Measurements from ENCODE around the gene NXPH3. TPM values are rescaled to one million over a fixed set of nuclear protein-coding genes. Genes with fewer than 3 reads are reported as not detected.

Gene NXPH3
- total RNA-seq, 4 donors from 2014 or later: 0.53 to 3.8 (median 1.5) TPM

- Histone ChIP-seq H3K4me3 (no peak overlapping the region), H3K36me3 (peaks cover 10 to 100% (median 31%) of the 10 kb centered on the region in 3 donors), H3K27ac (peak overlapping the region in 1 of 4 donors; percentile 49), H3K4me1 (peaks cover 0 to 18% (median 3%) of the 10 kb centered on the region in 3 donors), H3K9me3 (no peaks in the 10 kb centered on the region), H3K27me3 (no peaks in the 10 kb centered on the region)
- intact Hi-C loops (cut with DNase I): no loop called here
- TF ChIP-seq, protein P1, sequence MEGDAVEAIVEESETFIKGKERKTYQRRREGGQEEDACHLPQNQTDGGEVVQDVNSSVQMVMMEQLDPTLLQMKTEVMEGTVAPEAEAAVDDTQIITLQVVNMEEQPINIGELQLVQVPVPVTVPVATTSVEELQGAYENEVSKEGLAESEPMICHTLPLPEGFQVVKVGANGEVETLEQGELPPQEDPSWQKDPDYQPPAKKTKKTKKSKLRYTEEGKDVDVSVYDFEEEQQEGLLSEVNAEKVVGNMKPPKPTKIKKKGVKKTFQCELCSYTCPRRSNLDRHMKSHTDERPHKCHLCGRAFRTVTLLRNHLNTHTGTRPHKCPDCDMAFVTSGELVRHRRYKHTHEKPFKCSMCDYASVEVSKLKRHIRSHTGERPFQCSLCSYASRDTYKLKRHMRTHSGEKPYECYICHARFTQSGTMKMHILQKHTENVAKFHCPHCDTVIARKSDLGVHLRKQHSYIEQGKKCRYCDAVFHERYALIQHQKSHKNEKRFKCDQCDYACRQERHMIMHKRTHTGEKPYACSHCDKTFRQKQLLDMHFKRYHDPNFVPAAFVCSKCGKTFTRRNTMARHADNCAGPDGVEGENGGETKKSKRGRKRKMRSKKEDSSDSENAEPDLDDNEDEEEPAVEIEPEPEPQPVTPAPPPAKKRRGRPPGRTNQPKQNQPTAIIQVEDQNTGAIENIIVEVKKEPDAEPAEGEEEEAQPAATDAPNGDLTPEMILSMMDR (IDR thresholded peaks at IDR 0.05): no peak
- TF ChIP-seq POLR2A (IDR thresholded peaks at IDR 0.05): no peak
- WGBS, 2 donors: 89 to 93% methylated on average over 5 to 7 of the region's 7 CpGs
- no peak for DNase-seq
These were observed 28.7 kb downstream of the NXPH3 start for GRCh38 chr17:49604314-49604869.

- Histone ChIP-seq H3K4me3 (no peak overlapping the region), H3K36me3 (peaks cover 10 to 88% (median 24%) of the 10 kb centered on the region in 3 donors), H3K9me3 (no peaks in the 10 kb centered on the region), H3K27ac (peak overlapping the region in 2 of 4 donors; percentile 37 to 44), H3K4me1 (peaks cover 0 to 31% (median 7%) of the 10 kb centered on the region in 3 donors), H3K27me3 (no peaks in the 10 kb centered on the region)
- DNase-seq: no peak
- TF ChIP-seq, protein P1 (IDR thresholded peaks at IDR 0.05): no peak
- no peak for TF ChIP-seq POLR2A (IDR thresholded peaks at IDR 0.05)
- intact Hi-C loops (cut with DNase I): loop anchor here (10.0 kb wide), 1 partner anchor 64 kb away; the partner anchor contains the start of gene SPOP
- WGBS, 2 donors: 55 to 64% methylated on average over 5 of the region's 5 CpGs
These were observed 35.4 kb downstream of the NXPH3 start for GRCh38 chr17:49610883-49611584.

- Histone ChIP-seq H3K27me3 (no peaks in the 10 kb centered on the region), H3K4me1 (peaks cover 0 to 48% (median 24%) of the 10 kb centered on the region in 3 donors), H3K4me3 (no peak overlapping the region), H3K27ac (no peak overlapping the region), H3K9me3 (no peaks in the 10 kb centered on the region), H3K36me3 (peaks cover 10 to 88% (median 17%) of the 10 kb centered on the region in 3 donors)
- 31 to 38% methylated on average over 1 of the region's 1 CpG for WGBS, 2 donors
- intact Hi-C loops (cut with DNase I): loop anchor here (10.0 kb wide), 1 partner anchor 62 kb away; the partner anchor contains the start of gene SPOP
- no peak for DNase-seq
- TF ChIP-seq POLR2A (IDR thresholded peaks at IDR 0.05): no peak
- TF ChIP-seq, protein P1 (IDR thresholded peaks at IDR 0.05): no peak
These were observed 37.1 kb downstream of the NXPH3 start for GRCh38 chr17:49612726-49613125.

DNA sequence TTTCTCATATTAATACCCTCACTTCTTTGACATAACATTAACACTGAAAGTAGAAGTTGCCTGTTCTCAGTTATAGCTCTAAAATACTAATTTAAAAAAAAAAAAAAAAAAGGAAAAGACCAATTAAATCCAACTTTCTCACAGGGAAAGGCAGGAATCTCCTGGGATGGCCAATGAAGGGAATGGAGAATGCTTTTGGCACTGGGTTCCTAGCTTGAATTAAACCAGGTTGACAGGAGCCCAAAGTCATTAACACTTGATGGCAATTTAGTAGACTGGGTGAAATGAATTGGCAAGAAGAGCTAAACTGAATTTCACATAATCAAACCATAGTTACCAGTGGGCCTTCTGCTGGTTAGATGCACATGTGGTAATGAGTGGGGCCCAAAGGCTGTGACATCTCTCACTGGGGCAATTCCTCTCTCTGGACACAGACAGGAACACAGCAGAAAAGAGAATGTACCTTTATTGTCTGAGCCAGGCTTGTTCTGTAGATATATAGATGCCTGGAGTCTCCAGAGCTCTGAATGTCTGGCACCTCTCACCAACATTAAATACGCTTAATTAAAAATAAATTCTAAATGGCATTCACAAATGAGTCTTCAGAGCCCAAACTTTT, 37.6 kb downstream of the NXPH3 start:
- intact Hi-C loops (cut with DNase I): loop anchor here (10.0 kb wide), 1 partner anchor 62 kb away; the partner anchor contains the start of gene SPOP
- no peaks in the 10 kb centered on the region for H3K9me3 ChIP-seq
- 89 to 100% methylated on average over 1 of the region's 1 CpG for WGBS, 2 donors
- no peak for TF ChIP-seq POLR2A (IDR thresholded peaks at IDR 0.05)
- TF ChIP-seq, protein P1 (IDR thresholded peaks at IDR 0.05): no peak
- no peaks in the 10 kb centered on the region for H3K27me3 ChIP-seq
- no peak overlapping the region for H3K4me3 ChIP-seq
- H3K4me1 ChIP-seq: peaks cover 0 to 53% (median 25%) of the 10 kb centered on the region in 3 donors
- peak overlapping the region in 1 of 4 donors; percentile 18 for H3K27ac ChIP-seq
- DNase-seq: no peak
- H3K36me3 ChIP-seq: peaks cover 10 to 88% (median 17%) of the 10 kb centered on the region in 3 donors

Measured in esophagus squamous epithelium (tissue), 5 donors.